ENCODE results near the gene NEK5.
"Not testable (repeated sequence)": the region's sequence is repeated elsewhere in the genome, so short reads cannot be mapped to it uniquely, and the experiment has no call there.

NEK5 gene

GRCh38 chr13:52112591-52112990 lies 16.3 kb downstream of the NEK5 start:
- no peak overlapping the region for H3K4me3 Mint-ChIP-seq

GRCh38 chr13:52109116-52109670 lies 19.7 kb downstream of the NEK5 start:
- no peak for ATAC-seq
- peaks cover 4% of the 10 kb centered on the region for H3K27me3 Mint-ChIP-seq
- H3K4me3 Mint-ChIP-seq: no peak overlapping the region
- no peaks in the 10 kb centered on the region for H3K9me3 Mint-ChIP-seq
- no peak for DNase-seq
- H3K36me3 Mint-ChIP-seq (ENCODE audit: low read depth): no peaks in the 10 kb centered on the region
- no peaks in the 10 kb centered on the region for H3K4me1 Mint-ChIP-seq
- H3K27ac Mint-ChIP-seq: no peak overlapping the region

More at GRCh38 chr13:52112591-52112990, 16.3 kb downstream of the NEK5 start:
- ATAC-seq: no peak
- peaks cover 9% of the 10 kb centered on the region for H3K27me3 Mint-ChIP-seq
- H3K9me3 Mint-ChIP-seq: no peaks in the 10 kb centered on the region
- no peaks in the 10 kb centered on the region for H3K36me3 Mint-ChIP-seq (ENCODE audit: low read depth)
- H3K27ac Mint-ChIP-seq: no peak overlapping the region
- H3K4me1 Mint-ChIP-seq: no peaks in the 10 kb centered on the region
- no peak for DNase-seq

GRCh38 chr13:52105841-52106240 lies 23.0 kb downstream of the NEK5 start:
- no peak overlapping the region for H3K4me3 Mint-ChIP-seq
- DNase-seq (no peak), ATAC-seq (no peak)
- no peak overlapping the region for H3K27ac Mint-ChIP-seq
- H3K4me1 Mint-ChIP-seq: no peaks in the 10 kb centered on the region
- H3K9me3 Mint-ChIP-seq: no peaks in the 10 kb centered on the region
- no peaks in the 10 kb centered on the region for H3K27me3 Mint-ChIP-seq
- no peaks in the 10 kb centered on the region for H3K36me3 Mint-ChIP-seq (ENCODE audit: low read depth)

GRCh38 chr13:52104624-52105023 lies 24.2 kb downstream of the NEK5 start:
- Mint-ChIP-seq H3K9me3 (no peaks in the 10 kb centered on the region), H3K27ac (no peak overlapping the region), H3K4me1 (no peaks in the 10 kb centered on the region), H3K36me3 (ENCODE audit: low read depth) (no peaks in the 10 kb centered on the region), H3K4me3 (no peak overlapping the region), H3K27me3 (no peaks in the 10 kb centered on the region)
- no peak for ATAC-seq
- DNase-seq: no peak

GRCh38 chr13:52103386-52103785 lies 25.5 kb downstream of the NEK5 start:
- no peak for DNase-seq

GRCh38 chr13:52102423-52102822 lies 26.4 kb downstream of the NEK5 start:
- ATAC-seq; H3K4me3 Mint-ChIP-seq; H3K36me3 Mint-ChIP-seq (ENCODE audit: low read depth); H3K27me3 Mint-ChIP-seq; H3K4me1 Mint-ChIP-seq; H3K27ac Mint-ChIP-seq; H3K9me3 Mint-ChIP-seq; DNase-seq: not testable (repeated sequence)

More at GRCh38 chr13:52103386-52103785, 25.5 kb downstream of the NEK5 start:
- H3K27me3 Mint-ChIP-seq: no peaks in the 10 kb centered on the region
- no peak for ATAC-seq
- no peaks in the 10 kb centered on the region for H3K4me1 Mint-ChIP-seq
- H3K4me3 Mint-ChIP-seq: no peak overlapping the region
- no peaks in the 10 kb centered on the region for H3K36me3 Mint-ChIP-seq (ENCODE audit: low read depth)
- no peak overlapping the region for H3K27ac Mint-ChIP-seq
- H3K9me3 Mint-ChIP-seq: no peaks in the 10 kb centered on the region

GRCh38 chr13:52097197-52097596 lies 31.7 kb downstream of the NEK5 start:
- Mint-ChIP-seq H3K4me3 (no peak overlapping the region), H3K27me3 (no peaks in the 10 kb centered on the region), H3K27ac (no peak overlapping the region), H3K9me3 (no peaks in the 10 kb centered on the region), H3K4me1 (no peaks in the 10 kb centered on the region), H3K36me3 (ENCODE audit: low read depth) (no peaks in the 10 kb centered on the region)
- ATAC-seq: no peak
- DNase-seq: no peak

- no peak for DNase-seq
- Mint-ChIP-seq H3K4me3 (no peak overlapping the region), H3K27me3 (no peaks in the 10 kb centered on the region), H3K36me3 (ENCODE audit: low read depth) (no peaks in the 10 kb centered on the region), H3K9me3 (no peaks in the 10 kb centered on the region), H3K4me1 (no peaks in the 10 kb centered on the region), H3K27ac (no peak overlapping the region)
- ATAC-seq: no peak
These were observed 32.1 kb downstream of the NEK5 start for GRCh38 chr13:52096748-52097147.

- Mint-ChIP-seq H3K4me1 (no peaks in the 10 kb centered on the region), H3K27me3 (no peaks in the 10 kb centered on the region), H3K4me3 (no peak overlapping the region), H3K9me3 (no peaks in the 10 kb centered on the region), H3K27ac (no peak overlapping the region), H3K36me3 (ENCODE audit: low read depth) (no peaks in the 10 kb centered on the region)
- ATAC-seq: no peak
- DNase-seq: no peak
These were observed 32.8 kb downstream of the NEK5 start for GRCh38 chr13:52096062-52096461.

GRCh38 chr13:52092087-52092486 lies 36.8 kb downstream of the NEK5 start:
- H3K27ac Mint-ChIP-seq: no peak overlapping the region
- DNase-seq: no peak
- no peak for ATAC-seq
- H3K9me3 Mint-ChIP-seq: no peaks in the 10 kb centered on the region
- H3K4me1 Mint-ChIP-seq: no peaks in the 10 kb centered on the region
- peaks cover 7% of the 10 kb centered on the region for H3K27me3 Mint-ChIP-seq
- no peaks in the 10 kb centered on the region for H3K36me3 Mint-ChIP-seq (ENCODE audit: low read depth)
- H3K4me3 Mint-ChIP-seq: no peak overlapping the region

GRCh38 chr13:52091473-52091872 lies 37.4 kb downstream of the NEK5 start:
- no peaks in the 10 kb centered on the region for H3K4me1 Mint-ChIP-seq
- H3K9me3 Mint-ChIP-seq: no peaks in the 10 kb centered on the region
- H3K4me3 Mint-ChIP-seq: no peak overlapping the region
- ATAC-seq (no peak), DNase-seq (no peak)
- no peak overlapping the region for H3K27ac Mint-ChIP-seq
- no peaks in the 10 kb centered on the region for H3K36me3 Mint-ChIP-seq (ENCODE audit: low read depth)
- H3K27me3 Mint-ChIP-seq: peaks cover 7% of the 10 kb centered on the region

GRCh38 chr13:52085421-52085820 lies 43.5 kb downstream of the NEK5 start:
- Mint-ChIP-seq H3K4me1 (no peaks in the 10 kb centered on the region), H3K4me3 (no peak overlapping the region), H3K9me3 (no peaks in the 10 kb centered on the region), H3K36me3 (ENCODE audit: low read depth) (no peaks in the 10 kb centered on the region), H3K27ac (no peak overlapping the region), H3K27me3 (peaks cover 7% of the 10 kb centered on the region)
- DNase-seq (no peak), ATAC-seq (no peak)

GRCh38 chr13:52084981-52085380 lies 43.9 kb downstream of the NEK5 start:
- H3K4me1 Mint-ChIP-seq; H3K27me3 Mint-ChIP-seq; H3K4me3 Mint-ChIP-seq; H3K9me3 Mint-ChIP-seq; ATAC-seq; H3K27ac Mint-ChIP-seq; DNase-seq; H3K36me3 Mint-ChIP-seq (ENCODE audit: low read depth): not testable (repeated sequence)

GRCh38 chr13:52082601-52083000 lies 46.3 kb downstream of the NEK5 start:
- DNase-seq (no peak), ATAC-seq (no peak)
- H3K4me3 Mint-ChIP-seq: no peak overlapping the region
- no peaks in the 10 kb centered on the region for H3K27me3 Mint-ChIP-seq
- H3K36me3 Mint-ChIP-seq (ENCODE audit: low read depth): no peaks in the 10 kb centered on the region
- H3K4me1 Mint-ChIP-seq: no peaks in the 10 kb centered on the region
- no peak overlapping the region for H3K27ac Mint-ChIP-seq
- no peaks in the 10 kb centered on the region for H3K9me3 Mint-ChIP-seq

- H3K36me3 Mint-ChIP-seq (ENCODE audit: low read depth); H3K4me1 Mint-ChIP-seq; H3K9me3 Mint-ChIP-seq; DNase-seq; ATAC-seq; H3K27me3 Mint-ChIP-seq; H3K4me3 Mint-ChIP-seq; H3K27ac Mint-ChIP-seq: not testable (repeated sequence)
These were observed 49.0 kb downstream of the NEK5 start for GRCh38 chr13:52079891-52080290.

- Mint-ChIP-seq H3K4me1 (peaks cover 10% of the 10 kb centered on the region), H3K27me3 (peaks cover 26% of the 10 kb centered on the region), H3K4me3 (no peak overlapping the region), H3K27ac (no peak overlapping the region), H3K36me3 (ENCODE audit: low read depth) (peaks cover 9% of the 10 kb centered on the region), H3K9me3 (peaks cover 14% of the 10 kb centered on the region)
- peak; percentile 49 for ATAC-seq
- peak; percentile 10 for DNase-seq
These were observed 57.8 kb downstream of the NEK5 start for GRCh38 chr13:52070929-52071523.
